ENCODE results near the gene MGAT4C.

DNA sequence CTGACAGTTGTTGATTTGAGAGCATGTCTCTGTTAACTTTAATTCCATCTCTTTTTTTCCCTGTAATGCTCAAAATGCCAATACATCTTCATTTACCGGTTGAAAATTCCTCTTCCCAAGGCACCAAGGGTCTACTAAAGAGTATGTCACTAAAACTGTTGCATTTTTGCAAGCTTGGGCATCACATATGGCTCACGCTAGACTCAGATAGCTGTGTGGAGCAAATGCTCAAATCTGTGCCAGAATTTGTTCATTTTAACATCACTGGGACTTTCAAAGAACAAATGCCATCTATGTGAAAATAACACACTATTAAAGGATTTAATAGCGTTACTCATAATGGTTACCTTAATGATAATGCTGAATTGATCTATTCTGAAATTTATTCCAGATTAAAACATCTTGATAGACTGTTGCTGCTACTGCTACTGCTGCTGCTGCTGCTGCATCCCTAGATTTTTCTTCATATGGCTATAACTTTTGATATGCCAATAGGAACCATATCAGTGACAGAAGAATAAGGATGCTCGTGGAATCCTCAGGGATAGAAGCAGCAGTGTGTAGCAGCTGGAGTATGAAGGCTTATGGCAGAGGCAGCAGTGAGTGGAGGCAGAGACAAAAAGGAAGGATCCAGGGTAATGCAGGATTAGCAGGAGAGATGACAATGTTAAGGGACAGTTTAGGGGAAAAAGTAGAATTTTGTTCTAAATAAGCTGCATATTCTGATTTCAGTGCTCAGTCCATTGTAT, 57.3 kb downstream of the MGAT4C start:
- TF ChIP-seq, protein P1, sequence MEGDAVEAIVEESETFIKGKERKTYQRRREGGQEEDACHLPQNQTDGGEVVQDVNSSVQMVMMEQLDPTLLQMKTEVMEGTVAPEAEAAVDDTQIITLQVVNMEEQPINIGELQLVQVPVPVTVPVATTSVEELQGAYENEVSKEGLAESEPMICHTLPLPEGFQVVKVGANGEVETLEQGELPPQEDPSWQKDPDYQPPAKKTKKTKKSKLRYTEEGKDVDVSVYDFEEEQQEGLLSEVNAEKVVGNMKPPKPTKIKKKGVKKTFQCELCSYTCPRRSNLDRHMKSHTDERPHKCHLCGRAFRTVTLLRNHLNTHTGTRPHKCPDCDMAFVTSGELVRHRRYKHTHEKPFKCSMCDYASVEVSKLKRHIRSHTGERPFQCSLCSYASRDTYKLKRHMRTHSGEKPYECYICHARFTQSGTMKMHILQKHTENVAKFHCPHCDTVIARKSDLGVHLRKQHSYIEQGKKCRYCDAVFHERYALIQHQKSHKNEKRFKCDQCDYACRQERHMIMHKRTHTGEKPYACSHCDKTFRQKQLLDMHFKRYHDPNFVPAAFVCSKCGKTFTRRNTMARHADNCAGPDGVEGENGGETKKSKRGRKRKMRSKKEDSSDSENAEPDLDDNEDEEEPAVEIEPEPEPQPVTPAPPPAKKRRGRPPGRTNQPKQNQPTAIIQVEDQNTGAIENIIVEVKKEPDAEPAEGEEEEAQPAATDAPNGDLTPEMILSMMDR (conservative IDR thresholded peaks at IDR 0.05; ENCODE audit: low read depth, low read length), result no peak
- TF ChIP-seq EZH2 (IDR thresholded peaks at IDR 0.05; ENCODE audit: low read length, unreplicated experiment) (no peak), EZH2phosphoT487 (IDR thresholded peaks at IDR 0.05; ENCODE audit: borderline replicate concordance, low read length) (no peak)

Measured in PC-3 (cell line).